WTC11 (cell line): ENCODE measurements around the gene PPHLN1. TPM values are rescaled to one million over a fixed set of nuclear protein-coding genes. Genes with fewer than 3 reads are reported as not detected.

Source experiments
- ATAC-seq: fragments of 200-7000 bp; cut with Tn5 transposase; 2 replicates; pipeline ENCODE4 v1.10.0; 2021; ENCODE audit warnings: mild to moderate bottlenecking, moderate library complexity
- CTCF ChIA-PET: fragments of 300-600 bp; sonication (Branson Sonifier 250); formaldehyde crosslinking; loops from one replicate; lab custom pipeline; 2021; ENCODE audit warnings: antibody characterized with exemption; lab: Charles Lee
- POLR2A ChIA-PET: fragments of 350-600 bp; sonication (Branson Sonifier 250); formaldehyde crosslinking; loops from one replicate; lab custom pipeline; 2021; ENCODE audit warnings: antibody characterized with exemption; lab: Charles Lee
- DNase-seq: peaks from one replicate; pipeline ENCODE4 v3.0.0; 2021; ENCODE audit warnings: low spot score
- H3K27ac Mint-ChIP-seq: 2 replicates; pipeline ENCODE4 v1.8.0; 2021; ENCODE audit warnings: mixed read lengths
- H3K27me3 Mint-ChIP-seq: 2 replicates; pipeline ENCODE4 v1.8.0; 2021; ENCODE audit warnings: low read depth, mild to moderate bottlenecking, moderate library complexity, mixed read lengths
- H3K36me3 Mint-ChIP-seq: 2 replicates; pipeline ENCODE4 v1.8.0; 2021; ENCODE audit warnings: mixed read lengths
- H3K4me1 Mint-ChIP-seq: 2 replicates; pipeline ENCODE4 v1.8.0; 2022; ENCODE audit warnings: mixed read lengths
- H3K4me3 Mint-ChIP-seq: 2 replicates; pipeline ENCODE4 v1.8.0; 2021; ENCODE audit warnings: mild to moderate bottlenecking, moderate library complexity, mixed read lengths
- H3K9me3 Mint-ChIP-seq: 2 replicates; pipeline ENCODE4 v1.8.0; 2021; ENCODE audit warnings: mixed read lengths
- ATF2 ChIP-seq: sonication (generic); formaldehyde crosslinking; IDR thresholded peaks from 2 replicates; pipeline ENCODE4 v1.8.1; 2022; ENCODE audit warnings: low read depth, missing genetic modification reagents, borderline replicate concordance
- CBFB ChIP-seq: sonication (generic); formaldehyde crosslinking; IDR thresholded peaks from 2 replicates; pipeline ENCODE4 v1.8.1; 2022; ENCODE audit warnings: mild to moderate bottlenecking, low read depth, missing genetic modification reagents
- CREB1 ChIP-seq: sonication (generic); formaldehyde crosslinking; IDR thresholded peaks from 2 replicates; pipeline ENCODE4 v1.8.0; 2023; ENCODE audit warnings: mild to moderate bottlenecking, missing genetic modification reagents
- FOXP4 ChIP-seq: sonication (generic); formaldehyde crosslinking; IDR thresholded peaks from 2 replicates; pipeline ENCODE4 v1.8.0; 2022; ENCODE audit warnings: mild to moderate bottlenecking, missing genetic modification reagents
- IRF2 ChIP-seq: sonication (generic); formaldehyde crosslinking; IDR thresholded peaks from 2 replicates; pipeline ENCODE4 v1.8.0; 2022; ENCODE audit warnings: low read depth, missing genetic modification reagents, borderline replicate concordance
- KAT7 ChIP-seq: sonication (generic); formaldehyde crosslinking; IDR thresholded peaks from 2 replicates; pipeline ENCODE4 v1.8.1; 2023; ENCODE audit warnings: missing genetic modification reagents, mild to moderate bottlenecking, borderline replicate concordance
- NR3C1 ChIP-seq: sonication (generic); formaldehyde crosslinking; conservative IDR thresholded peaks from 2 replicates; pipeline ENCODE4 v1.8.1; 2023; ENCODE audit warnings: low read depth, mild to moderate bottlenecking, missing genetic modification reagents
- PRRX2 ChIP-seq: fragments of 250-450 bp; sonication (Bioruptor Pico); IDR thresholded peaks from 2 replicates; pipeline ENCODE4 v1.8.0; 2021; ENCODE audit warnings: mild to moderate bottlenecking
- SOX15 ChIP-seq: fragments of 250-450 bp; sonication (Bioruptor Pico); IDR thresholded peaks from 2 replicates; pipeline ENCODE4 v1.9.0; 2021; ENCODE audit warnings: mild to moderate bottlenecking
- TEAD4 ChIP-seq: sonication (generic); formaldehyde crosslinking; IDR thresholded peaks from 2 replicates; pipeline ENCODE4 v1.8.0; 2022; ENCODE audit warnings: mild to moderate bottlenecking, missing genetic modification reagents
- ZNF138 ChIP-seq: sonication (generic); formaldehyde crosslinking; conservative IDR thresholded peaks from 2 replicates; pipeline ENCODE4 v1.8.1; 2022; ENCODE audit warnings: mild to moderate bottlenecking, moderate library complexity, missing genetic modification reagents
- ZNF317 ChIP-seq: sonication (generic); formaldehyde crosslinking; IDR thresholded peaks from 2 replicates; pipeline ENCODE4 v1.8.1; 2023; ENCODE audit warnings: low read depth, mild to moderate bottlenecking, moderate library complexity, missing genetic modification reagents, borderline replicate concordance
- ZNF423 ChIP-seq: fragments of 250-450 bp; sonication (Bioruptor Pico); IDR thresholded peaks from 2 replicates; pipeline ENCODE4 v2.1.2; 2022; ENCODE audit warnings: mild to moderate bottlenecking, moderate library complexity
- total RNA-seq: library from RNA; stranded (reverse); gene quantifications from 3 replicates; pipeline ENCODE4 v1.2.3, GENCODE V29; 2021
- TF ChIP-seq, protein P1 (sequence below): fragments of 250-450 bp; sonication (Bioruptor Pico); conservative IDR thresholded peaks from 2 replicates; pipeline ENCODE4 v1.9.0; 2021; ENCODE audit warnings: mild to moderate bottlenecking
- TF ChIP-seq, protein P2 (sequence below): sonication (generic); formaldehyde crosslinking; IDR thresholded peaks from 2 replicates; pipeline ENCODE4 v1.8.0; 2023; ENCODE audit warnings: mild to moderate bottlenecking, missing genetic modification reagents
- TF ChIP-seq, protein P3 (sequence below): sonication (generic); formaldehyde crosslinking; IDR thresholded peaks from 2 replicates; pipeline ENCODE4 v1.8.1; 2023; ENCODE audit warnings: mild to moderate bottlenecking, missing genetic modification reagents, borderline replicate concordance

Gene PPHLN1
- total RNA-seq, 1 experiment from 2014 or later = 61.1 TPM

DNA sequence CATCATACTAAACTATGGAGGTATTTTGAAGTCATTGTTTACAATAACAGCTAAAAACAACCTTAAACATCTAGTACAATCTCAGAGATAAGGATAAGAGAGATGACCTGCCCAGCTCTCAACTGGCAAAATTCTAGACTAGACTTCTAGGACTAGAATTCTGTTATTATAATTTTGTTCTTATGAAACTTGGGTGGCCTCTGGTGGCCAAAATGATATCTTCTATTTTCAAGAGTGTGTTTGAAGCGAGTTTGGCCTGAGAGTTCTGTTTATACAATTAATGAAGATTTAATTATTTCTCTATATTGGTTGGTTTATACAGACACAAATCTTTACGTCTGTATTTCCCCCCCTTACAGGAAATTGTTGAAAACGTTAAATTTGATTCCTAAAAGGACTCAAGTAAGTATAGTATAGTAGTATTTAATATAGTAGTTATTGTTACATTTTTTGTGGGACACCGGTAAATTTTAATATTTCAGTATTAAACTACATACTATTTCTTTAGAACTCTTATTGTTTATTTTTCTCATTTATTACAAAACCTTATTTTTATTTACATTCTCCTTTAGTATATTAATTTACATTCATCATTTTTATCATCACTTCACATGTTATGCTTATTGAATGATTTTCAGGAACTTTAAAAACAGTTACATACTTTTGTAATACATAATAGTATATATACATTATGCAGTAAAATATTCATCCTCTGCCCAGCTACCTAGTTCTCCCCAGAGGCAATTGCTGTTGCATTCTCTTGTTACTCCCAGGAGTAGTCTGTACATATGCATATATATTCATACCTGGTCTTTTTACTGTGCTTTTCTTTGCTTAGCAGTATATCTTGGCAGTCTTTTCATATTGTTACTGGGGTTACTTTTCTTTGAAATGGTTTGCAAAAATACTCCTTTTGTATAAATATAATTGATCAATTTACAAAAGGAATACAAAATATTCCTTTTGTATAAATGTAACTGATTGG, 6.6 kb downstream of the PPHLN1 start:
- ChIA-PET CTCF (interaction anchor here (0.6 to 1.8 kb wide), 4 partner anchors 8 to 187 kb away, joined by 3 to 5 read pairs (median 4); partner anchors contain the start of gene GXYLT1), POLR2A (no interaction called here)
- no peak for DNase-seq
- H3K4me3 Mint-ChIP-seq = no peak overlapping the region
- no peak for ATAC-seq
- no peaks in the 10 kb centered on the region for H3K9me3 Mint-ChIP-seq
- no peaks in the 10 kb centered on the region for H3K27me3 Mint-ChIP-seq
- TF ChIP-seq, protein P1, sequence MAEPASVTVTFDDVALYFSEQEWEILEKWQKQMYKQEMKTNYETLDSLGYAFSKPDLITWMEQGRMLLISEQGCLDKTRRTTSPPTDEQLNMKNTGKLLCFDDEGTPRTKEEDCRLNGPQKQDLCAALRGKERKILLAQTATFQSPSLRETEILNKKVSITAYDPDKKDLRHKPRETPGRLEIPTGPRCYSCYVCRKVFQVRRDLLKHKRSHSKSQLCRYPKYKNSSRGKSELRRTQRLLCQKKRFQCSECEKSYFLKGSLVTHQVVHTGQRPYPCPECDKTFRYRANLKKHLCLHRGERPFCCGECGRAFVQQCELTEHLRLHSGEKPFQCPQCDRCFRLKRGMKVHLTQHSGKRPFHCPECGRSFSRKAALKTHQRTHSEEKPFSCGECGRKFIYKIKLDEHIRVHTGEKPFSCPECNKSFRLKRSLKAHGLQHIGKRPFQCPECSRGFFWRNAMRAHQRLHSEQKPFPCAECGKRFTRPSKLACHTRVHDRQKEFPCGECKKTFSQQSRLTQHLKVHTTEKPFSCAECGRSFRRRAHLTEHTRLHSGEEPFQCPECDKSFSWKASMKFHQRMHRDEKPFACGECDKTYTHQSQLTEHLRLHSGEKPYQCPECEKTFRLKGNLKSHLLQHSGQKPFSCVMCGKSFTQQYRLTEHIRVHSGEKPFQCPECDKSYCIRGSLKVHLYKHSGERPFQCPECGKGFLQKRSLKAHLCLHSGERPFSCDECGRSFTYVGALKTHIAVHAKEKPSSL (CRISPR knock-in tag) = no peak
- no peak for TF ChIP-seq CBFB (CRISPR knock-in tag)
- no peak for TF ChIP-seq ATF2
- TF ChIP-seq TEAD4 (CRISPR knock-in tag) = no peak
- TF ChIP-seq, protein P2, sequence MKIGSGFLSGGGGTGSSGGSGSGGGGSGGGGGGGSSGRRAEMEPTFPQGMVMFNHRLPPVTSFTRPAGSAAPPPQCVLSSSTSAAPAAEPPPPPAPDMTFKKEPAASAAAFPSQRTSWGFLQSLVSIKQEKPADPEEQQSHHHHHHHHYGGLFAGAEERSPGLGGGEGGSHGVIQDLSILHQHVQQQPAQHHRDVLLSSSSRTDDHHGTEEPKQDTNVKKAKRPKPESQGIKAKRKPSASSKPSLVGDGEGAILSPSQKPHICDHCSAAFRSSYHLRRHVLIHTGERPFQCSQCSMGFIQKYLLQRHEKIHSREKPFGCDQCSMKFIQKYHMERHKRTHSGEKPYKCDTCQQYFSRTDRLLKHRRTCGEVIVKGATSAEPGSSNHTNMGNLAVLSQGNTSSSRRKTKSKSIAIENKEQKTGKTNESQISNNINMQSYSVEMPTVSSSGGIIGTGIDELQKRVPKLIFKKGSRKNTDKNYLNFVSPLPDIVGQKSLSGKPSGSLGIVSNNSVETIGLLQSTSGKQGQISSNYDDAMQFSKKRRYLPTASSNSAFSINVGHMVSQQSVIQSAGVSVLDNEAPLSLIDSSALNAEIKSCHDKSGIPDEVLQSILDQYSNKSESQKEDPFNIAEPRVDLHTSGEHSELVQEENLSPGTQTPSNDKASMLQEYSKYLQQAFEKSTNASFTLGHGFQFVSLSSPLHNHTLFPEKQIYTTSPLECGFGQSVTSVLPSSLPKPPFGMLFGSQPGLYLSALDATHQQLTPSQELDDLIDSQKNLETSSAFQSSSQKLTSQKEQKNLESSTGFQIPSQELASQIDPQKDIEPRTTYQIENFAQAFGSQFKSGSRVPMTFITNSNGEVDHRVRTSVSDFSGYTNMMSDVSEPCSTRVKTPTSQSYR (CRISPR knock-in tag) = no peak
- no peak for TF ChIP-seq IRF2 (CRISPR knock-in tag)
- TF ChIP-seq ZNF317 (CRISPR knock-in tag) = no peak
- no peak for TF ChIP-seq CREB1
- no peak for TF ChIP-seq ZNF138
- TF ChIP-seq ZNF423 (CRISPR knock-in tag) = no peak
- TF ChIP-seq, protein P3, sequence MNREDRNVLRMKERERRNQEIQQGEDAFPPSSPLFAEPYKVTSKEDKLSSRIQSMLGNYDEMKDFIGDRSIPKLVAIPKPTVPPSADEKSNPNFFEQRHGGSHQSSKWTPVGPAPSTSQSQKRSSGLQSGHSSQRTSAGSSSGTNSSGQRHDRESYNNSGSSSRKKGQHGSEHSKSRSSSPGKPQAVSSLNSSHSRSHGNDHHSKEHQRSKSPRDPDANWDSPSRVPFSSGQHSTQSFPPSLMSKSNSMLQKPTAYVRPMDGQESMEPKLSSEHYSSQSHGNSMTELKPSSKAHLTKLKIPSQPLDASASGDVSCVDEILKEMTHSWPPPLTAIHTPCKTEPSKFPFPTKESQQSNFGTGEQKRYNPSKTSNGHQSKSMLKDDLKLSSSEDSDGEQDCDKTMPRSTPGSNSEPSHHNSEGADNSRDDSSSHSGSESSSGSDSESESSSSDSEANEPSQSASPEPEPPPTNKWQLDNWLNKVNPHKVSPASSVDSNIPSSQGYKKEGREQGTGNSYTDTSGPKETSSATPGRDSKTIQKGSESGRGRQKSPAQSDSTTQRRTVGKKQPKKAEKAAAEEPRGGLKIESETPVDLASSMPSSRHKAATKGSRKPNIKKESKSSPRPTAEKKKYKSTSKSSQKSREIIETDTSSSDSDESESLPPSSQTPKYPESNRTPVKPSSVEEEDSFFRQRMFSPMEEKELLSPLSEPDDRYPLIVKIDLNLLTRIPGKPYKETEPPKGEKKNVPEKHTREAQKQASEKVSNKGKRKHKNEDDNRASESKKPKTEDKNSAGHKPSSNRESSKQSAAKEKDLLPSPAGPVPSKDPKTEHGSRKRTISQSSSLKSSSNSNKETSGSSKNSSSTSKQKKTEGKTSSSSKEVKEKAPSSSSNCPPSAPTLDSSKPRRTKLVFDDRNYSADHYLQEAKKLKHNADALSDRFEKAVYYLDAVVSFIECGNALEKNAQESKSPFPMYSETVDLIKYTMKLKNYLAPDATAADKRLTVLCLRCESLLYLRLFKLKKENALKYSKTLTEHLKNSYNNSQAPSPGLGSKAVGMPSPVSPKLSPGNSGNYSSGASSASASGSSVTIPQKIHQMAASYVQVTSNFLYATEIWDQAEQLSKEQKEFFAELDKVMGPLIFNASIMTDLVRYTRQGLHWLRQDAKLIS (CRISPR knock-in tag) = no peak
- no peak for TF ChIP-seq SOX15 (CRISPR knock-in tag)
- TF ChIP-seq NR3C1 (CRISPR knock-in tag) = no peak
- H3K36me3 Mint-ChIP-seq = peaks cover 5% of the 10 kb centered on the region
- H3K4me1 Mint-ChIP-seq = peaks cover 51% of the 10 kb centered on the region
- no peak overlapping the region for H3K27ac Mint-ChIP-seq

DNA sequence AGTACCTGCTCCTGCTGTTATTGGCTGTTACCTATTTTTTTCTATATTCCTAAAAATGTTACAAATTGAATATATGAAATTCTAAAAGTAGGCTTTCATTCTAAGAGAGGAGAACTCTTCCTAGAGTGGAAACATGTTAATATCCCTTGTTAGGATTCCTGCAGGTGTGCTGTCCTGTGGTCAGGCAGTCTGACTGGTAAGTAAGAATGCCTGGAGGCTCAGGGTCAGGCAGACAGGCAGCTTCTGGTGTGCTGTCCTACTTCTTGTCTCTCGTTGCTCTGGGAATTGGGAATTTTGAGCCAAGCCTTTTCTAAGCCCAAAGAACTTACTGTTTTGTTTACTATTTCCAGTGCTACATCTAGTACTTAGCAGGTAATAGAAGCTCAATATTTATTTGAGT, 10.3 kb downstream of the PPHLN1 start:
- ChIA-PET CTCF (no interaction called here), POLR2A (no interaction called here)
- ATAC-seq (no peak), DNase-seq (no peak)
- Mint-ChIP-seq H3K4me1 (peaks cover 32% of the 10 kb centered on the region), H3K4me3 (no peak overlapping the region), H3K36me3 (peaks cover 8% of the 10 kb centered on the region), H3K27me3 (no peaks in the 10 kb centered on the region), H3K9me3 (no peaks in the 10 kb centered on the region), H3K27ac (no peak overlapping the region)
- TF ChIP-seq, protein P3 (CRISPR knock-in tag) = no peak
- TF ChIP-seq ZNF138 = no peak
- TF ChIP-seq FOXP4 = no peak
- no peak for TF ChIP-seq PRRX2 (CRISPR knock-in tag)
- TF ChIP-seq KAT7 (CRISPR knock-in tag) = no peak
